SK-N-SH treated with all-trans-retinoic acid at 6 μM for 48 hours (cell line): ENCODE data around the gene MAP1A.
A peak's percentile ranks its signal among the peaks of the same experiment; 100 is the strongest.

Experiments
- ATAC-seq: fragments of 200-7000 bp; cut with Tn5 transposase; 3 replicates; pipeline ENCODE4 v1.9.1; 2020; ENCODE audit warnings: mild to moderate bottlenecking, moderate library complexity
- ARNTL ChIP-seq: fragments of 450-650 bp; formaldehyde crosslinking; IDR thresholded peaks from 2 replicates; pipeline ENCODE4 v1.5.0; 2020; ENCODE audit warnings: low read depth, mild to moderate bottlenecking, moderate library complexity, borderline replicate concordance
- CREB5 ChIP-seq: fragments of 250-450 bp; sonication (Bioruptor Pico); IDR thresholded peaks from 2 replicates; pipeline ENCODE4 v1.5.1; 2020; ENCODE audit warnings: low read depth, mild to moderate bottlenecking, moderate library complexity
- CSDC2 ChIP-seq: fragments of 250-450 bp; sonication (Bioruptor Pico); IDR thresholded peaks from 2 replicates; pipeline ENCODE4 v1.5.0; 2020; ENCODE audit warnings: mild to moderate bottlenecking, moderate library complexity
- CSRNP3 ChIP-seq: fragments of 250-450 bp; sonication (Bioruptor Pico); IDR thresholded peaks from 2 replicates; pipeline ENCODE4 v1.5.1; 2021; ENCODE audit warnings: mild to moderate bottlenecking, moderate library complexity
- GLIS3 ChIP-seq: fragments of 250-450 bp; sonication (Bioruptor Pico); IDR thresholded peaks from 2 replicates; pipeline ENCODE4 v1.5.0; 2020; ENCODE audit warnings: mild to moderate bottlenecking, moderate library complexity
- OSR1 ChIP-seq: fragments of 250-450 bp; sonication (Bioruptor Pico); IDR thresholded peaks from 2 replicates; pipeline ENCODE4 v1.8.0; 2022; ENCODE audit warnings: moderate library complexity, mild to moderate bottlenecking, inconsistent platforms
- PATZ1 ChIP-seq: fragments of 250-450 bp; sonication (Bioruptor Pico); IDR thresholded peaks from 2 replicates; pipeline ENCODE4 v1.8.0; 2020; ENCODE audit warnings: mild to moderate bottlenecking, moderate library complexity, borderline replicate concordance
- POU6F1 ChIP-seq: fragments of 250-450 bp; sonication (Bioruptor Pico); IDR thresholded peaks from 2 replicates; pipeline ENCODE4 v1.8.0; 2021; ENCODE audit warnings: low read depth, mild to moderate bottlenecking, moderate library complexity, borderline replicate concordance
- RARB ChIP-seq: fragments of 250-450 bp; sonication (Bioruptor Pico); IDR thresholded peaks from 2 replicates; pipeline ENCODE4 v1.8.0; 2021; ENCODE audit warnings: mild to moderate bottlenecking, moderate library complexity
- SNAI2 ChIP-seq: fragments of 250-450 bp; sonication (Bioruptor Pico); IDR thresholded peaks from 2 replicates; pipeline ENCODE4 v1.5.0; 2020; ENCODE audit warnings: mild to moderate bottlenecking, moderate library complexity
- TCF4 ChIP-seq: fragments of 250-450 bp; sonication (Bioruptor Pico); IDR thresholded peaks from 2 replicates; pipeline ENCODE4 v1.8.0; 2021; ENCODE audit warnings: mild to moderate bottlenecking, moderate library complexity, borderline replicate concordance
- TOX ChIP-seq: fragments of 250-450 bp; sonication (Bioruptor Pico); IDR thresholded peaks from 2 replicates; pipeline ENCODE4 v1.8.0; 2021; ENCODE audit warnings: mild to moderate bottlenecking, moderate library complexity, borderline replicate concordance
- TSHZ2 ChIP-seq: fragments of 250-450 bp; sonication (Bioruptor Pico); IDR thresholded peaks from 2 replicates; pipeline ENCODE4 v1.5.0; 2020; ENCODE audit warnings: mild to moderate bottlenecking, moderate library complexity
- ZC3H10 ChIP-seq: fragments of 250-450 bp; sonication (Bioruptor Pico); IDR thresholded peaks from 2 replicates; pipeline ENCODE4 v1.5.1; 2021; ENCODE audit warnings: mild to moderate bottlenecking, moderate library complexity
- ZFP3 ChIP-seq: fragments of 250-450 bp; sonication (Bioruptor Pico); IDR thresholded peaks from 2 replicates; pipeline ENCODE4 v1.5.0; 2020; ENCODE audit warnings: mild to moderate bottlenecking, moderate library complexity
- ZNF565 ChIP-seq: fragments of 450-650 bp; formaldehyde crosslinking; conservative IDR thresholded peaks from 2 replicates; pipeline ENCODE4 v1.5.0; 2020; ENCODE audit warnings: low read depth, mild to moderate bottlenecking, moderate library complexity
- ZNF70 ChIP-seq: fragments of 450-650 bp; formaldehyde crosslinking; IDR thresholded peaks from 2 replicates; pipeline ENCODE4 v1.5.0; 2020; ENCODE audit warnings: mild to moderate bottlenecking, moderate library complexity
- ZNF8 ChIP-seq: fragments of 450-650 bp; formaldehyde crosslinking; IDR thresholded peaks from 2 replicates; pipeline ENCODE4 v1.5.0; 2020; ENCODE audit warnings: mild to moderate bottlenecking, moderate library complexity

Gene MAP1A

GRCh38 chr15:43516185-43516584 lies 1.2 kb upstream of the MAP1A start (continued):
- TF ChIP-seq ZFP3 (CRISPR knock-in tag) (no peak), CSDC2 (no peak)

- TF ChIP-seq ZFP3 (CRISPR knock-in tag) (no peak), CSRNP3 (no peak), ARNTL (CRISPR knock-in tag) (no peak), OSR1 (CRISPR knock-in tag) (no peak), ZNF565 (CRISPR knock-in tag) (no peak), TOX (CRISPR knock-in tag) (no peak), TSHZ2 (no peak), CREB5 (CRISPR knock-in tag) (no peak), POU6F1 (CRISPR knock-in tag) (no peak), ZNF8 (CRISPR knock-in tag) (no peak), GLIS3 (no peak), PATZ1 (CRISPR knock-in tag) (no peak), TCF4 (CRISPR knock-in tag) (no peak), ZNF70 (CRISPR knock-in tag) (no peak), SNAI2 (CRISPR knock-in tag) (no peak), ZC3H10 (no peak), RARB (no peak)
- peak; percentile 42 for ATAC-seq
Measured at GRCh38 chr15:43516801-43517353, 531 bp upstream of the MAP1A start.

GRCh38 chr15:43518197-43518761 lies 871 bp downstream of the MAP1A start:
- ATAC-seq = peak; percentile 47
- TF ChIP-seq ZNF8 (CRISPR knock-in tag) = no peak
- TF ChIP-seq PATZ1 (CRISPR knock-in tag) = peak; percentile 49; the same call in 1 of the 2 replicates
